Right atrium auricular region (tissue), 2 donors: ENCODE measurements around the gene SORCS1. TPM values are rescaled to one million over a fixed set of nuclear protein-coding genes. Genes with fewer than 3 reads are reported as not detected.

ENCODE experiments used
- DNase-seq: peaks from one replicate; pipeline ENCODE4 v3.0.0-alpha.2; 2019; ENCODE audit warnings: low spot score
- H3K27ac ChIP-seq, 2 donors: fragments of 200-600 bp; sonication (generic); 1 replicate in 1 of 2; 2 replicates in 1 of 2; pipeline ENCODE4 v1.5.1; 2016 to 2019
- H3K27me3 ChIP-seq, 2 donors: fragments of 200-600 bp; sonication (generic); one replicate each; pipeline versions ENCODE4 v1.5.1 to v1.6.0; 2017 to 2019
- H3K36me3 ChIP-seq: fragments of 200-600 bp; sonication (generic); one replicate; pipeline ENCODE4 v1.5.1; 2016
- H3K4me1 ChIP-seq, 2 donors: fragments of 200-600 bp; sonication (generic); one replicate each; pipeline versions ENCODE4 v1.5.1 to v1.6.0; 2017 to 2019
- H3K4me3 ChIP-seq, 2 donors: fragments of 200-600 bp; sonication (generic); 1 replicate in 1 of 2; 2 replicates in 1 of 2; pipeline ENCODE4 v1.5.1; 2017 to 2019; ENCODE audit warnings: mild to moderate bottlenecking in 1 of 2, moderate library complexity in 1 of 2
- H3K9me3 ChIP-seq, 2 donors: fragments of 200-600 bp; sonication (generic); one replicate each; pipeline ENCODE4 v1.5.1; 2019
- total RNA-seq, 2 donors: library from RNA; depleted of rRNA; stranded (reverse); fragments of >200 nt; gene quantifications; one replicate each; pipeline ENCODE4 v1.1.0, GENCODE V29; 2016
- TF ChIP-seq, protein P1 (sequence below), 2 donors: fragments of 200-600 bp; sonication (generic); IDR thresholded peaks; one replicate each; pipeline ENCODE4 v1.5.1; 2019; ENCODE audit warnings: antibody characterized with exemption in 2 of 2

SORCS1 gene
- total RNA-seq, 2 donors from 2014 or later, result 1.6 to 4.2 TPM

DNA sequence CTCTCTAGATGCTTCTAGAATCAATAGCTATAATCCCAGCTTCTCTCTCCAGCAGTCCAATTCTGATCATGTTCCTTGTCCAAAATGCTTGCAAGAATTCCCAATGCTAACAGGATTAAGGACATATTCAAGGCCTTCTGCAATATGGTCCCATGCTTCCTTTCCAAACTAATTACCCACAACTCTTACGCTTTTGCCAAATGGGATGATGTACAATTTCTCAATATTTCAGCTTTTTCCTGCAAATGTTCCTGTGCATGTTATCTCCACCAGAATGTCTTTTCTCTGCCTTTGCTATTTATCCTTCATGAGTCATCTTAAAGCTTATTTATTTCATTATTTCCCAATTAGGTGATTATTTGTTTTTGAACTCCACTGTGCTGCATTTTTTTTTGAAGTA, 556.4 kb downstream of the SORCS1 start:
- H3K27me3 ChIP-seq, result no peaks in the 10 kb centered on the region
- no peak overlapping the region for H3K4me3 ChIP-seq
- no peaks in the 10 kb centered on the region for H3K4me1 ChIP-seq
- no peaks in the 10 kb centered on the region for H3K36me3 ChIP-seq
- DNase-seq, result no peak
- H3K27ac ChIP-seq, result no peak overlapping the region
- TF ChIP-seq, protein P1, sequence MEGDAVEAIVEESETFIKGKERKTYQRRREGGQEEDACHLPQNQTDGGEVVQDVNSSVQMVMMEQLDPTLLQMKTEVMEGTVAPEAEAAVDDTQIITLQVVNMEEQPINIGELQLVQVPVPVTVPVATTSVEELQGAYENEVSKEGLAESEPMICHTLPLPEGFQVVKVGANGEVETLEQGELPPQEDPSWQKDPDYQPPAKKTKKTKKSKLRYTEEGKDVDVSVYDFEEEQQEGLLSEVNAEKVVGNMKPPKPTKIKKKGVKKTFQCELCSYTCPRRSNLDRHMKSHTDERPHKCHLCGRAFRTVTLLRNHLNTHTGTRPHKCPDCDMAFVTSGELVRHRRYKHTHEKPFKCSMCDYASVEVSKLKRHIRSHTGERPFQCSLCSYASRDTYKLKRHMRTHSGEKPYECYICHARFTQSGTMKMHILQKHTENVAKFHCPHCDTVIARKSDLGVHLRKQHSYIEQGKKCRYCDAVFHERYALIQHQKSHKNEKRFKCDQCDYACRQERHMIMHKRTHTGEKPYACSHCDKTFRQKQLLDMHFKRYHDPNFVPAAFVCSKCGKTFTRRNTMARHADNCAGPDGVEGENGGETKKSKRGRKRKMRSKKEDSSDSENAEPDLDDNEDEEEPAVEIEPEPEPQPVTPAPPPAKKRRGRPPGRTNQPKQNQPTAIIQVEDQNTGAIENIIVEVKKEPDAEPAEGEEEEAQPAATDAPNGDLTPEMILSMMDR (IDR thresholded peaks at IDR 0.05), result no peak
- H3K9me3 ChIP-seq, result no peaks in the 10 kb centered on the region

DNA sequence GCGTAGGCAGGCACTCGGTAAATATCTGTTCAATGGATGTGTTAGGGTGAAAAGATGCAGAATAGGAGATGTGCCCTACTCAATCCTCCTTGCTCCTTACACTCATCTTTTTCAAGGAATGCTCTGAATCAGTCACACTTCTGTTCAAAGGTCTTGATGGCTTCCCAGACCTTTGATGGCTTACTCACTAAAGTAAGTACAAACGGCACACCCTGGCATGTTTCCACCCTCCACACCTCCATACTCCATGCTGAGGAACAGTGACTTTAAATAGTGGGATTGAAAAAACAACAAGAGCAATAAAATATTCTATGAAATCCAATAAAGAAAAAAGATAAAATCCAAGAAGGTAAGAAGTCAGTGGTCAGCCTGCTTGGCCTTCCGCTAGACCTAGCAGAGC, 569.2 kb downstream of the SORCS1 start:
- Histone ChIP-seq H3K4me3 (no peak overlapping the region), H3K4me1 (no peaks in the 10 kb centered on the region), H3K27me3 (no peaks in the 10 kb centered on the region), H3K27ac (no peak overlapping the region), H3K36me3 (no peaks in the 10 kb centered on the region), H3K9me3 (no peaks in the 10 kb centered on the region)
- no peak for DNase-seq
- TF ChIP-seq, protein P1 (IDR thresholded peaks at IDR 0.05), result no peak

DNA sequence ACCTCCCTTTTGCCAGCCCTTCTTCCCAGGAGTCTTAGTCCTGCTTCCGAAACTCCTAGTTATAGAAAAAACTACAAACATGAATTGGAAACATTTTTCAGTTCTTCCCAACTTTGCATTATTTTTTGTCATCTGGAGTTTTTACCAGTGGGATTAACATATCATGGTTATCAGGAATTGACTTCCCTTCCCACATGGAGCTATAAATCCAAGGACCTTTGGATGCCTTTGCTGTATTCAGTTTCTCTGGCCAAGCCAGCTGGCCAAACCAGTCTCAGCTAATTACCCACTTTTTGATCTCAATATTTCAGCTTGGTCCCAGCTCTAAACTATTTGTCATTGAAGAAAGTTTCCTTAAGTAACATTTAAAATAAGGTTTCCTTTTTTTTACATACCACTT, 570.6 kb downstream of the SORCS1 start:
- H3K27me3 ChIP-seq, result no peaks in the 10 kb centered on the region
- TF ChIP-seq, protein P1 (IDR thresholded peaks at IDR 0.05), result no peak
- no peak for DNase-seq
- no peak overlapping the region for H3K4me3 ChIP-seq
- no peak overlapping the region for H3K27ac ChIP-seq
- no peaks in the 10 kb centered on the region for H3K4me1 ChIP-seq
- no peaks in the 10 kb centered on the region for H3K36me3 ChIP-seq
- H3K9me3 ChIP-seq, result no peaks in the 10 kb centered on the region

DNA sequence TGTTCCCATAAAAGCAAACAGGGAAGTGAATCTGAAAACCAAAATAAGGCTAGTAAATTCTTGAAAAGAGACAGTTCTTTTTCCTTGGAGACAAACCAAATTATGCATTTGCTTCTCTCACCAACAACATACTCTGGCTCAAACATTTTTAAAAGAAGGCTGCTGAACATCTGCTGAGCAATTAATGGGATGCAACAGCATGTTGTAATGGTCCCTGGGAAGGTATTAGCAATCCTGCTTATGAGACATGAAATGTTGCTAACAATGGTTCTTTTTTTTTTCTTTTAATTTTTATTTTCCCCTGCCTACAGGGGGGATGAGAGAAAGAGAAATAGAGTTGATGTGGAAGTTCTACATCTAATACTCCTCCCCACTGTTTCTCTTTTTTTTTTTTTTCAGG, 572.1 kb downstream of the SORCS1 start:
- Histone ChIP-seq H3K9me3 (no peaks in the 10 kb centered on the region), H3K27me3 (no peaks in the 10 kb centered on the region), H3K4me3 (no peak overlapping the region), H3K4me1 (no peaks in the 10 kb centered on the region), H3K36me3 (no peaks in the 10 kb centered on the region), H3K27ac (no peak overlapping the region)
- TF ChIP-seq, protein P1 (IDR thresholded peaks at IDR 0.05), result no peak
- no peak for DNase-seq

DNA sequence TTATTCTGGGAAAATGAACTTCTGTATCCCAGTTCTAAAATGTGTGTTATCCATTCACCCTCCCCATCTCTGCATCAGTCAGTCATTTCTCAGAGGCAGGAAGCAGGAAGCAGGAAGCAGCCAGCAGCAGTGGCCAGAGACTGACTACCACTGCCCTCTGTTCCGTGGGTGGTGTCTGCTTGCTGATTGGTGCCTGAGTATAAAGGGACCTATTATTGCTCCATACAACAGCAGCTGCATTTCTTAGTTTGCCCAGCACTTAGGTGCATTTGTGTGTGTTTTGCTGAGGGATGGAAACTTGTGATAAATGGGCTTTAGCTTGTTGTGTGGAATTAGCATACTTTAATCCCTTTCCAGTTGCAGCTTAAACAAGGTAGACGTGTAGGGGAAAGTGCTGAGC, 582.2 kb downstream of the SORCS1 start:
- TF ChIP-seq, protein P1 (IDR thresholded peaks at IDR 0.05), result no peak
- H3K27ac ChIP-seq, result no peak overlapping the region

DNA sequence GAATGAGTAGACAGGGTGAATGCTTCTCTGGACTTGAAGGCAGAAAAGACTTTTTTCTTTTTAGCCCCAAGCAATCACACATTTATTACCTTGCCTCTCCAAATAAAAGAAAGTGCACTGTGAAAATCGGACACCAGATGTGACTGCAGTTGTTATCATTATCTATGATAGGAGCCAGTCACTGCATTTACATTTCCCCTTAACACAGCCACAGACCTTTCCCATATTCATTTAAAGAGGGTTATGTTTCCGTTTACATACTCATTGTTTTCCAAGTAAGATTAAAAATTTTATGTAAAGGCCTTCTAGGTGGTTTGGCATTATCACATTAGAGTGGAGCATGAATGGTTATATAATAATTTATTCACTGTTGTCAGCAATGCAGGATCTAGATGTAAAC, 586.8 kb downstream of the SORCS1 start:
- no peak for DNase-seq
- no peak overlapping the region for H3K27ac ChIP-seq
- no peaks in the 10 kb centered on the region for H3K27me3 ChIP-seq
- H3K4me3 ChIP-seq, result no peak overlapping the region
- TF ChIP-seq, protein P1 (IDR thresholded peaks at IDR 0.05), result no peak
- H3K36me3 ChIP-seq, result no peaks in the 10 kb centered on the region
- H3K9me3 ChIP-seq, result no peaks in the 10 kb centered on the region
- H3K4me1 ChIP-seq, result no peaks in the 10 kb centered on the region

More for the DNA sequence above, 582.2 kb downstream of the SORCS1 start:
- H3K27me3 ChIP-seq, result no peaks in the 10 kb centered on the region
- no peaks in the 10 kb centered on the region for H3K4me1 ChIP-seq
- H3K36me3 ChIP-seq, result no peaks in the 10 kb centered on the region
- no peaks in the 10 kb centered on the region for H3K9me3 ChIP-seq
- H3K4me3 ChIP-seq, result no peak overlapping the region
- no peak for DNase-seq
